HG02642 (cell line): ENCODE data around the gene PRKCH.

Experiments
- ATAC-seq: cut with Tn5 transposase; IDR thresholded peaks from one replicate; pipeline ENCODE4 v1.9.1; 2021; ENCODE audit warnings: mild to moderate bottlenecking; ENCODE audit not compliant: unreplicated experiment, poor library complexity

The PRKCH gene

DNA sequence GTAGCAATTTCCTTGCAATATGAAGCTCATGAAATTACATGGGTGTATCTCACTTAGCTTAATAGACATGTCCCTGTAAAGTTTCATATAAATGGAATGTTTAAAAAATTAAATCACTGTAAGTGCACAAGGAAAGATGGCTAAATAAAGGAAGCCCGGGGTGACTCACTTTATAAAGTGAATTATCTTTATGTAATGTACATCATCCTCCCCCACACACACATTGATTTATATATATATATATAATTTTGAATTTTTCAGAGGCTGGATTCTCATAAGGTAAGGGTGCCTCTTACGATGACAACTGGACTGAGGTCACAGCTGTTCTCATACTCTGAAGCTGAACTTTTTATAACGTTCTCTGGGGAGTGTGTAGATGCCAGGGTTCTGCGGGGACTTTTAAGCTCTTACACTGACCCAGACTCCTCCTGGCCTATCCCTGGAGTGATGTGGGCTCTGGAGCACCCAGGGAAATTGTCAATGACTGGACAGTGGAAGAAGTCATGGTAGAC, 265.2 kb downstream of the PRKCH start:
- no peak for ATAC-seq

DNA sequence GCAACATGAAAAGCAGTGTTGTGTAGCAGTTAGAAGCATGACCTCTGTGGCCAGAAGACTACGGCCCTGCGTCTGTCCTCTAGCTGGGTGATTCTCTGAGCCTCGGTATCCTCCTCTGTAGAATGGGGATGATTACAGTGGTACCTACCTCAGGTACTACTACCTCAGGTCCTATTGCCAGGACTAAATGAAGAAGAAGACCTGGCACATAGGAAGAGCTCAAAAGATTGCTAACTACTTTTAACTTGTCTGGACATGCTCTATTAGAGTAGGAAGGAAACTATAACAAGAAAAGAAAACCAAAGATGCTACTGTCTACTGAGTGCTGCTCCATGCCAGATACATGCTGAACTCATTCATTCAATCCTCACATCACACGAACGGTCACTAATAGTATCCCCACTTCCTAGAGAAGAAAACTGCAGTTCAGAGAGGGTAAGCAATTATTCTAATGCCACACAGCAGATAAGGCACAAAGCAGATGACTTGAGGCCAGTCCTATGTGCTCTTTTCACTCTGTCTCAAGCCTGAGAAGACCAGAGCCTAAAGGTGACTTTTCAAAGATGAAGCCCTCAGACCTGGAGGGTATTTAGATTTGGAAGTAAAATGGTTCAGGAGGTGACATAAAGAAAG, 265.8 kb downstream of the PRKCH start:
- no peak for ATAC-seq

DNA sequence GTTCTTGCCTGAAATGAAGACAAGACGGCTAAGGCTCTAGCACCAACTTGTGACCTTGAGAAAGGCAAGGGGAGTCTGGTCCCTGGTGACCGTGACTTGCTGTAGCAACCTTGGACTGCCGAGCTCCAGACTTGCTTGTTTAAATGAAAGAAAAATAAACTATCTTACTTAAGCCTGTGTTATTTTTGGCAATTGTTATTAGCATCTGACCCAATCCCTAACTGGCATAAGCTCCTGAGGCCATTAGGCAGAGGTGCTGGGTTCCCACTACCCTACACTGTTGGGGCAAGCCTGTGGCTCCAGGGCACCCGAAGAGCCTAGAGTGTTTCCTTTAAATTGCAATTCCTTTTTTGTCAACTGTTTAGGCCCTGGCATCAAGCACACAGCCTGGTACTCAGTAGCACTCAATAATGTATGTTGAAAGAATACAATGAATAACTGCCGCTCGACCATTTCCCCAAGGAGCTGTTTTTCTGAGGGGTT, 267.1 kb downstream of the PRKCH start:
- ATAC-seq, result no peak

DNA sequence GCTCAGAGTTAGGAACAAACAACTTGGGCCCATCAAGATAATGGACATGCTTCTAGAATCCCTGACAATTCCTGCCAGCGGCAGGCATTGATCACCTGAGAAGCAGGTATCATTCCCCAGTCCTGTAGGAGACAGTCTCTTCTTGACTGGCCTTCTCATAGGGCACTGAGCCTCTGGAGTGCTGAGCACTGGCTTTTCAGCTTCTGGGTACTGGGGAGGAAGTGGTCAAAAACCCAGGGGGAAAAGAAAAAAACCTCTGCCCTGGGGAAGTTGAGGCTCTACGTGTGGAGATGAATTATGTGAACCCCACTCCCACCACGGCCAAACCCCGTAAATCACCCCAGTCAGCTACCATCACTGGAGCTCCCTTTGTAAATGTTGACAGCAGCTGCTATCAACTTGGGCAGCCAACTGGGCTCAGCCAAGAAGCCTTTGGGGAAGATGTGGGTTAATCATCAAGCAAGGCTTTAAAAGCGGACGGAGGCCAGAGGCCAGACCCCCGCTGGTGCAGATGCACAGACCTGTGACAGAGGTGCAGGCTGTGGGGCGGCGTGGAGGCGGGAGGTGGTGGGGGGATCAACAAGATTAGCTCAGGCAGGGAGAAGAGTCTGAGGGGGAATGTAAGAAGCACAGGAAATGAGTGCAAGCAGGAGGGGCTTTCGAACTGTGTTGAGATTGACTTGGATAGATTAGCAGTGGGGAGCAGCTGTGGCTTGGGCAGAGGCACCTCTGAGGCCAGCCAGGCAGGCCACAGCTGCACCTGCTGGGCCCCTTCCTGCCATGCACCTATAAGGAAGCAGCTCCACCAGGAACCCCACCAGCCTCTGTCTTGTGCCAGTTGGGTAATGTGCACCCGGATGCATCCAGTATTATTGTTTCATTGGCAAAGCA, 268.6 kb downstream of the PRKCH start:
- ATAC-seq, result no peak

DNA sequence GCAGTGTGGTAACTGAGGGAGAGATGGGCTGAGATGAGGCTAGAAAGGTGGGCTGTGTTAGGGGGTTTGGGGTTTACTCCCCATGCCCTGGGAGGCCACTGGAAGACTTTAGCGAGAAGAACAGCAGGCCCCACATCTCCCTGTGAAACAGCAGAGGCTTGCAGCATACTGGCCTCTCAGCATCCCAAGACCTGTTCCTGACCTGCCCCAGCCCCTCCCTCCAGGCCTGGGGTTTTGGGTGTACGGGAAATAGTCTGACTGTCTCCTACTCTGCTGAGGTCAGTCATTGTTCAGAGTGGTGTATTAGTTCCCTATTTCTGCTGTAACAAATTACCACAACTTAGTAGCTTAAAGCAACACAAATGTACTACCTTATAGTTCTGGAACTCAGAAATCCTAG, 270.5 kb downstream of the PRKCH start:
- ATAC-seq, result no peak

DNA sequence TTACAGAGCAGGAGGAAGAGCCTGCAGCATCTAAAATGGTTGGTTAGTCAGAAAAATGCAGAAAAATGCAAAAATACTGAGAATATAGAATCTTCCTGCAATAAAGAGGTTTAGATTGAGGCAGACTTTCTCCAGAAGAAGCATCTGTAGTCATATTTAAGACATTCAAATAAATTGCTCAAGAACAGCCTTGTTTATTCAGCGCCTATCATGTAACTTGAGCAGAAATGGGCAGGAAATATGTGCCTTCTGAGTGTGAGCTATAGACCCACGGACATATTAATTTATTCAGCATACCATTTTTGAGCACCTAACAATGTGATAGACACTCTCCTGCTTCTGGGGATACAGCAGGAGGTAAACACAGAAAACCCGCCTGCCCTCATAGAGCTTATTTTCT, 272.0 kb downstream of the PRKCH start:
- ATAC-seq, result no peak

DNA sequence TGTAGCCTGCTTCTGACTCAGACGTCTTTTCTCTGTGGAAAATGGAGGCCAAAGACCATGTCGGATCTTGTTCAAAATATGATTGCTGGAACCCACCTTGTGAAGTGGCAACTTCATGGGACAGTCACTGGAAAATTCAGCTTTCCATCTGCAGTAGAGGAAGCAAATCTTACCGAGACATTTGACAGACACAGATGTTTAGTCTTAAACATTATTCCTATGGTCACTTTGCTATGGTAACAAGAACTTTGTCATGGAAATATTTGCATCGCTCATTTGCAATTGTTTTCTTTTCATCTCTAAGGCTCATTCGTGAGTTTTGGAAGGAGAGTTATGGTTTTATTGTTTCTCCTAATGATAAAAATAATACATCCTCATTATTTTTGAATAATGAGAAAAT, 275.6 kb downstream of the PRKCH start:
- ATAC-seq, result no peak

DNA sequence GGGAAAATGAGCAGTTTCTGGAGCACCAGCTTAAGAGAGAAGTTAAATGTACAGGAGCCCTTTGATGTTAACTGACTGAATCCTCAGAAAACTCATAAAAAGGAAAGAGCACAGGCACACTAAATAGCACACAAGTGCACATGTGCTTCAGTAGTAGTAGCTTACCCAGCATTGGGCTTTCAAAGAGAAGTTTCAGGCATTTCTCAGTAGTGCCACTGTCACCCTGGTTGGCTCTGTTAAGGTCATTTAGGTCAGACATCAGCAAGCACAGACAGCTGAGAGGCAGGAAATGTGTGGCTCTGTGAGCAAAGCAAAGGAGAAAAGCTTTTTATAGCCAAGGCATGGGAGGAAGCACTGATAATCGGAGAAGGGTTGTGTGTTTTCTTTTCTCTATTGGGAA, 277.6 kb downstream of the PRKCH start:
- ATAC-seq, result peak; percentile 36

DNA sequence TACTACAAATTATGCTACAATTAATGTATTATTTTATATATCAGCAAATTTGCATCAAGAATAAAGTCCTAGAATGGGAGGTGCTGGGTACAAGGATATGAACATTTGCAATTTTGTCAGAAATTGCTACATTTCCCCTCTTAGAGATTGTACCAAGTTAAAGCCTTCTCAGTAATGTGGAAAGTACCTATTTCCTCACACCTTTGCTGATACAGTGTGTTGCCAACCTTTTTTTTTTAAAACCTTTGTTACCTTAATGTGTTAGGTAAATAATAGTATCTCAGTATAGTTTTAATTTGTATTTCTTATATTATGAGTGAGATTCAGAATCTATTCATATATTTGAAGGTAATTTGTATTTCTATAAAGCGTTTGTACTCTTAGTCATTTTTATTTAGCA, 278.6 kb downstream of the PRKCH start:
- no peak for ATAC-seq
